GM04503 (cell line): ENCODE measurements around the gene SOX14.

Experiments
- DNase-seq: peaks from one replicate; pipeline ENCODE4 v3.0.0-alpha.2; 2012; ENCODE audit warnings: low read depth

The SOX14 gene

GRCh38 chr3:137768361-137769321 is 4.5 kb downstream of the SOX14 start:
- no peak for DNase-seq

GRCh38 chr3:137769322-137770065 is 5.4 kb downstream of the SOX14 start:
- no peak for DNase-seq

- DNase-seq, result no peak
Measured at GRCh38 chr3:137770066-137770834, 6.1 kb downstream of the SOX14 start.

- DNase-seq, result no peak
Measured at GRCh38 chr3:137770835-137771399, 6.8 kb downstream of the SOX14 start.

- no peak for DNase-seq
Measured at GRCh38 chr3:137771401-137772213, 7.5 kb downstream of the SOX14 start.

GRCh38 chr3:137772214-137772955 is 8.3 kb downstream of the SOX14 start:
- DNase-seq, result no peak

- no peak for DNase-seq
Measured at GRCh38 chr3:137778941-137779340, 14.8 kb downstream of the SOX14 start.

GRCh38 chr3:137787529-137787928 is 23.4 kb downstream of the SOX14 start:
- no peak for DNase-seq

- no peak for DNase-seq
Measured at GRCh38 chr3:137789236-137789635, 25.1 kb downstream of the SOX14 start.

GRCh38 chr3:137792626-137793271 is 28.6 kb downstream of the SOX14 start:
- DNase-seq, result peak; percentile 3

GRCh38 chr3:137796993-137797392 is 32.9 kb downstream of the SOX14 start:
- DNase-seq, result no peak

GRCh38 chr3:137803215-137803614 is 39.1 kb downstream of the SOX14 start:
- DNase-seq, result no peak

GRCh38 chr3:137807998-137808397 is 43.9 kb downstream of the SOX14 start:
- DNase-seq, result no peak

GRCh38 chr3:137809509-137809908 is 45.4 kb downstream of the SOX14 start:
- DNase-seq, result no peak

- no peak for DNase-seq
Measured at GRCh38 chr3:137812023-137812422, 47.9 kb downstream of the SOX14 start.

- no peak for DNase-seq
Measured at GRCh38 chr3:137815251-137815650, 51.1 kb downstream of the SOX14 start.
